Colonic mucosa (tissue), 4 donors: ENCODE data around the gene ADORA2A. TPM values are rescaled to one million over a fixed set of nuclear protein-coding genes. Genes with fewer than 3 reads are reported as not detected.

Source experiments
- DNase-seq: peaks from one replicate; pipeline ENCODE4 v3.0.0-alpha.2; 2020
- H3K27ac ChIP-seq: fragments of 200-600 bp; one replicate; pipeline ENCODE4 v1.8.0; 2021
- H3K27me3 ChIP-seq: fragments of 200-600 bp; one replicate; pipeline ENCODE4 v1.8.0; 2021
- H3K36me3 ChIP-seq: fragments of 200-600 bp; one replicate; pipeline ENCODE4 v1.8.0; 2021
- H3K4me1 ChIP-seq: fragments of 200-600 bp; one replicate; pipeline ENCODE4 v1.8.0; 2021; ENCODE audit warnings: mild to moderate bottlenecking
- H3K4me3 ChIP-seq: fragments of 200-600 bp; one replicate; pipeline ENCODE4 v1.8.0; 2021
- H3K9ac ChIP-seq, 2 donors: one replicate each; pipeline ENCODE4 v1.7.0; 2013; ENCODE audit warnings: control low read depth in 2 of 2, low read depth in 2 of 2, low read length in 2 of 2
- H3K9me3 ChIP-seq: fragments of 200-600 bp; one replicate; pipeline ENCODE4 v1.8.0; 2021
- CTCF ChIP-seq: fragments of 200-600 bp; IDR thresholded peaks from one replicate; pipeline ENCODE4 v1.8.0; 2022; ENCODE audit warnings: antibody characterized with exemption, mild to moderate bottlenecking
- intact Hi-C: fragments of 100-400 bp; cut with DNase I; formaldehyde crosslinking; loops from one replicate; pipeline ENCODE4 v1.14.1; 2022
- total RNA-seq, 2 donors: library from RNA; stranded (reverse); fragmentation: NEBNext Ultra II Directional in 1 of 2; extraction: Animal tissue kit (Norgen Biotek cat#: 25700) in 1 of 2; gene quantifications; one replicate each; pipeline ENCODE4 v1.2.1, GENCODE V29; 2021
- donor health status: healthy.
- donor health status: DM: no; HTN: no; CAD: no.
- donor health status: DM: no; HTN: no; CAD: no.

The ADORA2A gene
- total RNA-seq, 2 donors from 2014 or later: 1.5 to 2.5 TPM

- TF ChIP-seq CTCF: no peak
- Histone ChIP-seq H3K9me3 (no peaks in the 10 kb centered on the region), H3K4me3 (no peak overlapping the region), H3K27me3 (no peaks in the 10 kb centered on the region), H3K9ac (peak overlapping the region in 1 of 2 donors; percentile 21), H3K36me3 (no peaks in the 10 kb centered on the region), H3K4me1 (peaks cover 8% of the 10 kb centered on the region), H3K27ac (no peak overlapping the region)
- DNase-seq: no peak
- intact Hi-C loops: no loop called here
Measured at GRCh38 chr22:24435861-24436371, 8.5 kb downstream of the ADORA2A start.

- no peak for DNase-seq
- H3K9me3 ChIP-seq: no peaks in the 10 kb centered on the region
- H3K27ac ChIP-seq: no peak overlapping the region
- no peaks in the 10 kb centered on the region for H3K36me3 ChIP-seq
- no peaks in the 10 kb centered on the region for H3K27me3 ChIP-seq
- intact Hi-C loops: no loop called here
- H3K9ac ChIP-seq: no peak overlapping the region
- no peak for TF ChIP-seq CTCF
- no peak overlapping the region for H3K4me3 ChIP-seq
- peaks cover 8% of the 10 kb centered on the region for H3K4me1 ChIP-seq
Measured at GRCh38 chr22:24436553-24436952, 9.2 kb downstream of the ADORA2A start.

GRCh38 chr22:24437091-24437490, 9.7 kb downstream of the ADORA2A start:
- intact Hi-C loops: no loop called here
- Histone ChIP-seq H3K27ac (no peak overlapping the region), H3K4me1 (peaks cover 6% of the 10 kb centered on the region), H3K27me3 (no peaks in the 10 kb centered on the region), H3K9ac (no peak overlapping the region), H3K9me3 (no peaks in the 10 kb centered on the region), H3K36me3 (no peaks in the 10 kb centered on the region), H3K4me3 (no peak overlapping the region)
- TF ChIP-seq CTCF: no peak
- DNase-seq: no peak

- no peaks in the 10 kb centered on the region for H3K9me3 ChIP-seq
- no peaks in the 10 kb centered on the region for H3K27me3 ChIP-seq
- H3K27ac ChIP-seq: no peak overlapping the region
- no peak for TF ChIP-seq CTCF
- H3K4me3 ChIP-seq: no peak overlapping the region
- H3K36me3 ChIP-seq: no peaks in the 10 kb centered on the region
- no peak for DNase-seq
- H3K4me1 ChIP-seq: no peaks in the 10 kb centered on the region
- no peak overlapping the region for H3K9ac ChIP-seq
- intact Hi-C loops: no loop called here
Measured at GRCh38 chr22:24437741-24438328, 10.4 kb downstream of the ADORA2A start.

- H3K4me1 ChIP-seq: no peaks in the 10 kb centered on the region
- TF ChIP-seq CTCF: no peak
- no peaks in the 10 kb centered on the region for H3K9me3 ChIP-seq
- no peaks in the 10 kb centered on the region for H3K36me3 ChIP-seq
- DNase-seq: no peak
- no peak overlapping the region for H3K27ac ChIP-seq
- H3K9ac ChIP-seq: no peak overlapping the region
- intact Hi-C loops: no loop called here
- no peak overlapping the region for H3K4me3 ChIP-seq
- no peaks in the 10 kb centered on the region for H3K27me3 ChIP-seq
Measured at GRCh38 chr22:24440270-24440717, 12.9 kb downstream of the ADORA2A start.
